Measurements from ENCODE around the gene BARX2.

BARX2 gene

GRCh38 chr11:129493746-129494145, 118.1 kb downstream of the BARX2 start:
- no peak for DNase-seq (ENCODE audit: low read depth in 2 of 2, low spot score in 1 of 2)
